SJCRH30 (cell line): ENCODE measurements around the gene RRAS. TPM values are rescaled to one million over a fixed set of nuclear protein-coding genes. Genes with fewer than 3 reads are reported as not detected.

Experiments
- DNase-seq, 2 experiments: peaks; one replicate each; pipeline ENCODE4 v3.0.0-alpha.2; 2015 to 2020
- H3K27ac ChIP-seq: fragments of 250-450 bp; sonication (Bioruptor Pico); 2 replicates; pipeline ENCODE4 v1.5.1; 2020; ENCODE audit warnings: mild to moderate bottlenecking, moderate library complexity
- H3K27me3 ChIP-seq: fragments of 250-450 bp; sonication (Bioruptor Pico); 2 replicates; pipeline ENCODE4 v1.5.1; 2020; ENCODE audit warnings: mild to moderate bottlenecking, moderate library complexity
- H3K36me3 ChIP-seq: fragments of 250-450 bp; sonication (Bioruptor Pico); 2 replicates; pipeline ENCODE4 v1.5.1; 2020; ENCODE audit warnings: mild to moderate bottlenecking, moderate library complexity
- H3K4me1 ChIP-seq: fragments of 250-450 bp; sonication (Bioruptor Pico); 2 replicates; pipeline ENCODE4 v1.5.1; 2020; ENCODE audit warnings: mild to moderate bottlenecking, moderate library complexity
- H3K4me3 ChIP-seq: fragments of 250-450 bp; sonication (Bioruptor Pico); 2 replicates; pipeline ENCODE4 v1.5.1; 2020; ENCODE audit warnings: mild to moderate bottlenecking, moderate library complexity
- H3K9me3 ChIP-seq: fragments of 250-450 bp; sonication (Bioruptor Pico); replicated peaks from 2 replicates; pipeline ENCODE4 v1.5.1; 2020; ENCODE audit warnings: mild to moderate bottlenecking, moderate library complexity
- total RNA-seq: library from RNA; depleted of rRNA; stranded (reverse); fragments of >200 nt; shearing (Covaris generic); gene quantifications from 2 replicates; pipeline ENCODE4 v1.2.3, GENCODE V29; 2014

The RRAS gene
- total RNA-seq, 1 experiment from 2014 or later, result 7.6 TPM

- no peak for DNase-seq
- Histone ChIP-seq H3K4me3 (no peak overlapping the region), H3K4me1 (no peaks in the 10 kb centered on the region), H3K9me3 (no peaks in the 10 kb centered on the region), H3K27ac (no peak overlapping the region), H3K27me3 (no peaks in the 10 kb centered on the region), H3K36me3 (peaks cover 54% of the 10 kb centered on the region)
Measured at GRCh38 chr19:49652551-49653465, 12.9 kb upstream of the RRAS start.

- H3K9me3 ChIP-seq, result no peaks in the 10 kb centered on the region
- H3K4me1 ChIP-seq, result no peaks in the 10 kb centered on the region
- H3K27ac ChIP-seq, result no peak overlapping the region
- DNase-seq, result no peak
- no peak overlapping the region for H3K4me3 ChIP-seq
- no peaks in the 10 kb centered on the region for H3K27me3 ChIP-seq
- peaks cover 52% of the 10 kb centered on the region for H3K36me3 ChIP-seq
Measured at GRCh38 chr19:49651820-49652550, 12.0 kb upstream of the RRAS start.

GRCh38 chr19:49651029-49651819 is 11.3 kb upstream of the RRAS start:
- H3K4me1 ChIP-seq, result no peaks in the 10 kb centered on the region
- H3K36me3 ChIP-seq, result peaks cover 54% of the 10 kb centered on the region
- no peaks in the 10 kb centered on the region for H3K27me3 ChIP-seq
- DNase-seq, result no peak
- no peaks in the 10 kb centered on the region for H3K9me3 ChIP-seq
- no peak overlapping the region for H3K27ac ChIP-seq
- no peak overlapping the region for H3K4me3 ChIP-seq

GRCh38 chr19:49646586-49646985 is 6.6 kb upstream of the RRAS start:
- H3K27ac ChIP-seq, result no peak overlapping the region
- peaks cover 25% of the 10 kb centered on the region for H3K36me3 ChIP-seq

GRCh38 chr19:49645995-49646394 is 6.1 kb upstream of the RRAS start:
- no peaks in the 10 kb centered on the region for H3K4me1 ChIP-seq
- no peak overlapping the region for H3K4me3 ChIP-seq
- H3K9me3 ChIP-seq, result no peaks in the 10 kb centered on the region
- H3K27me3 ChIP-seq, result no peaks in the 10 kb centered on the region
- peaks cover 22% of the 10 kb centered on the region for H3K36me3 ChIP-seq
- no peak overlapping the region for H3K27ac ChIP-seq
- DNase-seq, result no peak

More at GRCh38 chr19:49646586-49646985, 6.6 kb upstream of the RRAS start:
- DNase-seq, result no peak
- Histone ChIP-seq H3K4me1 (no peaks in the 10 kb centered on the region), H3K4me3 (no peak overlapping the region), H3K27me3 (no peaks in the 10 kb centered on the region), H3K9me3 (no peaks in the 10 kb centered on the region)

- Histone ChIP-seq H3K36me3 (peaks cover 22% of the 10 kb centered on the region), H3K4me1 (no peaks in the 10 kb centered on the region), H3K4me3 (no peak overlapping the region), H3K27me3 (no peaks in the 10 kb centered on the region), H3K27ac (no peak overlapping the region), H3K9me3 (no peaks in the 10 kb centered on the region)
- DNase-seq, result no peak
Measured at GRCh38 chr19:49645592-49645991, 5.6 kb upstream of the RRAS start.

GRCh38 chr19:49643466-49643865 is 3.5 kb upstream of the RRAS start:
- no peak for DNase-seq
- Histone ChIP-seq H3K27me3 (no peaks in the 10 kb centered on the region), H3K4me3 (no peak overlapping the region), H3K27ac (no peak overlapping the region), H3K4me1 (no peaks in the 10 kb centered on the region; the same call in 1 of the 2 replicates), H3K9me3 (no peaks in the 10 kb centered on the region), H3K36me3 (peaks cover 5% of the 10 kb centered on the region; the same call in 1 of the 2 replicates)

GRCh38 chr19:49642492-49643035 is 2.6 kb upstream of the RRAS start:
- H3K4me3 ChIP-seq, result peak overlapping the region; percentile 83
- H3K9me3 ChIP-seq, result no peaks in the 10 kb centered on the region
- H3K27me3 ChIP-seq, result no peaks in the 10 kb centered on the region
- peak overlapping the region; percentile 99 for H3K27ac ChIP-seq
- no peak for DNase-seq
- H3K4me1 ChIP-seq, result peaks cover 6% of the 10 kb centered on the region; the same call in 1 of the 2 replicates
- peaks cover 5% of the 10 kb centered on the region; the same call in 1 of the 2 replicates for H3K36me3 ChIP-seq

GRCh38 chr19:49641688-49642491 is 1.9 kb upstream of the RRAS start, which contains the start of gene SCAF1:
TSS of gene SCAF1 (plus strand) at chr19:49642209. CDS start at chr19:49645027, 2,818 bp downstream.
- Histone ChIP-seq H3K4me1 (peaks cover 6% of the 10 kb centered on the region; the same call in 1 of the 2 replicates), H3K27me3 (no peaks in the 10 kb centered on the region), H3K27ac (peak within 1 kb of the TSS; percentile 99), H3K36me3 (peaks cover 1% of the 10 kb centered on the region; the same call in 1 of the 2 replicates), H3K9me3 (no peaks in the 10 kb centered on the region), H3K4me3 (peak within 1 kb of the TSS; percentile 83)
- DNase-seq, result peak; percentile 99

- Histone ChIP-seq H3K4me3 (peak overlapping the region; percentile 56), H3K36me3 (no peaks in the 10 kb centered on the region), H3K9me3 (no peaks in the 10 kb centered on the region), H3K27me3 (no peaks in the 10 kb centered on the region), H3K4me1 (peaks cover 11% of the 10 kb centered on the region), H3K27ac (no peak overlapping the region)
- DNase-seq, result peak in 1 of 2 experiments; percentile 31
Measured at GRCh38 chr19:49639401-49640112, 386 bp downstream of the RRAS start.

GRCh38 chr19:49637821-49638738 is 1.9 kb downstream of the RRAS start:
- Histone ChIP-seq H3K27me3 (no peaks in the 10 kb centered on the region), H3K9me3 (no peaks in the 10 kb centered on the region), H3K4me1 (peaks cover 11% of the 10 kb centered on the region), H3K27ac (no peak overlapping the region), H3K4me3 (no peak overlapping the region), H3K36me3 (no peaks in the 10 kb centered on the region)
- DNase-seq, result peak; percentile 53 to 62

GRCh38 chr19:49636233-49636932 is 3.6 kb downstream of the RRAS start:
- Histone ChIP-seq H3K27ac (no peak overlapping the region), H3K9me3 (no peaks in the 10 kb centered on the region), H3K27me3 (no peaks in the 10 kb centered on the region), H3K4me1 (peaks cover 11% of the 10 kb centered on the region), H3K36me3 (no peaks in the 10 kb centered on the region), H3K4me3 (no peak overlapping the region)
- no peak for DNase-seq
